NCI-H2196 treated with DMSO at 0.1 percent for 48 hours (cell line): ENCODE data around the gene PTP4A1.
"Not testable (repeated sequence)": the region's sequence is repeated elsewhere in the genome, so short reads cannot be mapped to it uniquely, and the experiment has no call there.

Experiments used
- DNase-seq: peaks from one replicate; lab custom pipeline; 2025; ENCODE audit not compliant: unreplicated experiment; lab: John Stamatoyannopoulos, UW

Gene PTP4A1

DNA sequence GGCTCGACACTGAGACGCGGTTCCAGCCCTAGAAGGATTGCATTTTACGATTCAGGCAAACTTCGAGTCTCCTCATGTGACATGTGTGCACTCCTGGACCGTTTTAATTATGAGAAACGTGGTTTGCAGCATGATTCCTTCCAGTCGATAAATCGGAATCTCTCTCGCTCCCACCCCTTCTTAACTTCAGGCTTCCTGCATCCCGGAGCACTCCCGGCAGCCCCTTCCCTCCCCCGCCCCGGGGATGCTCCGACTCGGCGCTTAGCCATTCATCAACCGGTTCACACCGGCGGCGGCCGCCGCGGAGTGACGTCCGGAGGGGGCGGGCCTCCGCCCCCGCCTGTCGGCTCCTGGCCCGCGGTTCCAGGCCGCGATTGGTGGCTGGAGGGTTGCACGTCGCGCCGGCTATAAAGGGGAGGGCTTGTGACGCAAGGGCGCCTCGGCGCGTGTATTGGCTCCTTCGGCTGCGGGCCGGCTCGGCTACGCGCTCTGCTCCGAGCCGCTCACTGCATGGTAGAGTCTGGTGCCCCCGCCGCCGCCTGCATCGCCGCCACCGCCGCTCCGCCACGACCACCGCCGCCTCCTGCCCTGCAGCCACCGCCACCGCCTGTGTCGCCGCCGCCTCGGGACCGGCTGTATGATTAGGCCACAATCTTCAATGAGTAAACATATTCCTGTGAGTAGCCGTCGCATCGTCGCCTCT lies at the start of gene PTP4A1, which contains the start of gene LOC128125822:
Gene PTP4A1 (plus strand): TSS at position 437 of the 703 bp plus-strand sequence. CDS start 4,401 bp downstream, outside the sequence.
Gene LOC128125822 (plus strand): TSS at position 437 of the 703 bp plus-strand sequence.
- peak; percentile 91 for DNase-seq

DNA sequence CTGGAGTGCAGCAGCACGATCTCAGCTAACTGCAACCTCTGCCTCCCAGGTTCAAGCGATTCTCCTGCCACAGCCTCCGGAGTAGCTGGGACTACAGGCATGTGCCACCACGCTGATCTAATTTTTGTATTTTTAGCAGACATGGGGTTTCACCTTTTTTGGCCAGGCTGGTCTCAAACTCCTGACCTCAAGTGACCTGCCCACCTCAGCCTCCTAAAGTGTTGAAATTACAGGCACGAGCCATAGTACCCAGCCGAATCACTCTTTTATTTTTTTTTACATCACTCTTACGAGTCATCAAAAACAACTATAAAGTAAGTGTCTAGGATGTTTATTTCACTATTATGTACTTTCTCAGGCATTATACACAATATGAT lies 49.4 kb upstream of the PTP4A1 start:
- not testable (repeated sequence) for DNase-seq

DNA sequence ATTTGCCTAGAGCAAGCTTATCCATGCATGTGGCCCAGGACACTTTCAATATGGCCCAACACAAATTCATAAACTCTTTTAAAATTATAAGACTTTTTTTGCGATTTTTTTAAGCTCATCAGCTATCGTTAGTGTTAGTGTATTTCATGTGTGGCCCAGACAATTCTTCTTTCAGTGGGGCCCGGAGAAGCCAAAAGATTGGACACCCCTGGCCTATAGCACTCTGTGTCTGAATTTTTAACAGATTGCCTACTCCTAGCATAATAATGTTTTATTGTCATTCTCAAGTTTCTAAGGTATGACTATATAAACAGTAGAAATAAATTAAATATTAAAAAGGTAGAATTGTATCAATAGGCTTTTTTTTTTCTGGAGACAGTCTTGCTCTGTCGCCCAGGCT lies 48.6 kb upstream of the PTP4A1 start:
- no peak for DNase-seq

DNA sequence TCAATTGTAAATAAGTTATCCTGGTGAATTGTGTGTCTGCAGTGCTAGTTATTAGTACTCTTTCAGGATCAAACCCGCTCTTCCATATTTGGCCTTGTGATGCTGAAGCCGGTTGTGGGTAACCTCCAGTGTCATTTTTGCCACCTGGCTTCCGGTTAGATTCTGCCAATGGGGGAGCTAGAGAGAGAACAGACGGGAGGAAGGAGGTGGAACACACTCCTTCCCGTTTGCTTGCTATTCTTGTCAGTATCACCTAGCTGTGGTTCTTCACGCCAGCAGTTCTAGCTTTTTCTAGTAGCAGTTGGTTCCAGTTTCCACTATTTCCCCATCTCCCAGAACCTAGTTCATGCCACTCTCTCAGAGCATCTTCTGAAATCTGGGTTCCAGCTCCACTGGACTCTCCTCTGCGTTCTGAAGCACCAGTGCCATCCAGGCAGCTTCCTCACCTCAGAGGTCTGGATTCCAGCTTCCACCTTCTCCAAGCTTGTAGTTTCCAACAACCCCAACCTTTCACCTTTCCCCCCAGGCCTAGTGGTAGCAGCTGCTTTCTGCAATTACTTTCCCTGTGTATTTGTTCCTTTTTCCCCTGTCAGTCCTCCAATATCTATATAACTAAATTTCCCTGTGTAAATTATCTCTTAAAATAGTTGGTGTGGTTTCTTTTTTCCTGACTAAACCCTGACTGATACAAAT lies 46.9 kb upstream of the PTP4A1 start:
- DNase-seq: no peak

DNA sequence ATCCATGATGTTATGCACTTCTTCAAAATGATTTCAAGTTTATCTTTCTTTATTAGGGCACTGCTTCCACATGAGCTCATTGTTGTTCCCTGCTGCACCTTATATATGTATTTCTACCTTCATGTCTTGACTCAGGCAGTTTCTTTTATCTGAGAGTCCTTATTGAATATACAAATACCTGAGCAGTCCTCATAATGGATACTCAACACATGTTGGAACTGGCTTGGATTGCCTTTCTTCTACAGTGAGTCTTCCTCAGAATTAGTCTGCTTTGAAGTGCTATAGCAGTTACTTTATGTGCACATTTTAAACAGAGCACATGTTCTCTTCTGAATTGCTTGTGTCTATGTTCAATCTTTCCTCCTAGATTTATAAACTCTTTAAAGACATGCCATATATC lies 45.3 kb upstream of the PTP4A1 start:
- no peak for DNase-seq

DNA sequence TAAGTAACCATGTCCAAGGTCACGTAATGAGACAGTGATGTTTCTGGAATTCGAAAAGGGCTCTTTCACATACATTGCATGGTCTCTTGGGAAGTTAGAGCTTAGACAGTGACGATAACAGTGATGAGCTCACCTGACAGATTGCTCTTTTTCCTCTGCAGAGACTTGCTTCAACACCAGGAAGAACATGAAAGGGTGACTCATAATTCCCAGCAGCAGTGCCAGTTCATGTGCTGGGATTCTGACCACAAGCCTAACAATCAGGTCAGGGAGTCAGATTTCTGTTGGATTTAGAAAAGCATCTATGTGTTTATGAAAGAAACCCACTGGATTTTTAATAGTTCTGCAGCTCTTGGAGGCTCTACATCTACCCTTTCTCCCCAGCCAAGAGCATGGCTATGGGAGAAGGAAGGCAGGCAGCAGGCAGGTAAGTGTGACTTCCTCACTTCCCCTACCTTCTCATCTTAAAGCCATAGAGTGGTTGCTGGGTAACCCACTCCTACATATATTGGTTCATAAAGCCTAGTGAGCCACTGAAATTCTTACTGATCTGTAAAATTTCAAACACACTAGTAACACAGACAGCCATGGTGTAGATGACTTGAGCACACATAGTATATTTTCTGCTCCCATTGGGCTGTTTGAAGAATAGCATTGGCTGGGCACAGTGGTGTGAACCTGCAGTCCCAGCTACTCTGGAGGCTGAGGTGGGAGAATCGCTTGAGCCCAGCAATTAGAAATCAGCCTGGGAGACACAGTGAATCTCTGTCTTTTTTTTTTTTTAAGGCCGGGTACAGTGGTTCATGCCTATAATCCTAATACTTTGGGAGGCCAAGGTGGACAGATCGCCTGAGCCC lies 44.4 kb upstream of the PTP4A1 start:
- peak; percentile 23 for DNase-seq

DNA sequence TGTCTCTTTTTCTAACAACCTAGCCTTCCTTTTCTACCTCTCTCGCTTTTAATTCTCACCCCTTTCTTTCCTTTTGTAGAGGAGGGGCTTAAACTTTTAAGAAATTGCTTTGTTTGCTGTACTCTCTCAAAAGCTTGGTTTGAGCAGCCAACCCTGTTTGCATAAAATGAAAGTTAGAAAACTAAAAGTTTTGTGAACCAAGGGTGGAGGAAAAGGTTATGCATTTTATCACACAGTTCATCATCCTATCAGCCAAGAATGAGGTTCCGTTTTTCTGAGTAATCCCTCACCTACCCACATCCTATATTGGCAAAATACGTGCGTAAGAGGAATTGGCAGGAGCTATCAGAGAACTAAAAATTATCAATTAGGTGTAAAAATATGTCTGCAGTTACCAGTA lies 42.8 kb upstream of the PTP4A1 start:
- no peak for DNase-seq

DNA sequence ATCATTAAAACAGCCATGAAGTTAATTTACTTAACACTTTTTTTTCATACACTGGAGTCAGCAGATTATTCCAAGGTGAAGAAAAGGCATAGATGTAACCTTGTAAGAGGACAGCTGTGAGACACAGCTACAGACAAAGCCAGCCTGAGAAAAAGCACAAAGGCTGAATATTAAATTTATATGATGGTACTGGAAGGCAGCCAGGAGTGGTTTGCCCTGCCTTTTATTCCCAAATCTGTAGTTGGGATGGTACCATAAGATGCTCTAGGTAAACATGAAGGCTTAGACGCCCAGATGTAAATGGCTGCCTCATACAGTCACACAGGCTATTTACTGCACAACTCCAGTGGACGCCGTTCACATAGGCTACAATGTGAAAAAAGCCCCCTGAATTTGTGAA lies 42.1 kb upstream of the PTP4A1 start:
- DNase-seq: no peak

DNA sequence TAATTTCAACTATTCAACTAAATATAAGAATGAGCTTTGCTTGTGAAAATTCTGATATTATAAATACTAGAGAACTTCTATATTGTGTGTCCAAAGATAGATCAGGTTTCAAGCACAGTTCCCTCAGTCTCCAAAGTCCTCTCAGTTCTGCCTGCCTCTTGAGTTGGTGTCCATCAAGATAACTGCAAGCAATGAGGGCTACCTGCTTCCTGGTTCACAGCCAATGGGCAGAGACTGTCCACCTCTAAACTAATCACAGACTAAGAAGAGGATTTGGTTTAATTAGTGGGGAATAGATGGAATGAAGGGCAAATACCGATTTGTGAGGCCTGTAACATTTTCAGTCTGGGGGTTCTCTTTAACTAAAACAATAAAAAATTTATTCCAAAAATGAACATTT lies 41.3 kb upstream of the PTP4A1 start:
- no peak for DNase-seq

DNA sequence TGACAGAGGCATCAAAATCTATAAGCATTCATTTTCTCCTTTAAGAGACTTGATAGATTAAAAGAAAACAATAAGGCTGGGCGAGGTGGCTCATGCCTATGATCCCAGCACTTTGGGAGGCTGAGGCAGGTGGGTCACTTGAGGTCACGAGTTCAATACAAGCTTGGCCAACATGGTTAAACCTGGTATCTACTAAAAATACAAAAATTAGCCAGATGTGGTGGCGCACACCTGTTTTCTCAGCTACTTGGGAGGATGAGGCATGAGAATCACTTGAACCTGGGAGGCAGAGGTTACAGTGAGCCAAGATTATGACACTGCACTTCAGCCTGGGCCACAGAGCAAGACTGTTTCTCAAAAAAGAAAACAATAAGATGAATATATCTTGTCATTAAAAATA lies 39.3 kb upstream of the PTP4A1 start:
- no peak for DNase-seq

DNA sequence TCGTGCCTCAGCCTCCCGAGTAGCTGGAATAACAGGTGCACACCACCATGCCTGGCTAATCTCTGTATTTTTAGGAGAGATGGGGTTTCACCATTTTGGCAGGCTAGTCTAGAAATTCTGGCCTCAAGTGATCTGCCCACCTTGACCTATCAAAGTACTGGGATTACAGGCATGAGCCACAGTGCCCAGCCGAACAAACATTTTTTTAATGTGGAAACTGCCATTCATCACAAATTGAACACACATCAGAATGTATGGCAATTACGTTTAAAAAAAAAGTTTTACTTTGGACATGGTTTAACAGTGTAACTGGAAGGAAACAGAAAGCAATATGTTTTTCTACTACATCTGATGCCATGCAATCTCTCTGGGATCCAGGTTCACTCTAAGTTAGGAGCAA lies 38.3 kb upstream of the PTP4A1 start:
- no peak for DNase-seq

DNA sequence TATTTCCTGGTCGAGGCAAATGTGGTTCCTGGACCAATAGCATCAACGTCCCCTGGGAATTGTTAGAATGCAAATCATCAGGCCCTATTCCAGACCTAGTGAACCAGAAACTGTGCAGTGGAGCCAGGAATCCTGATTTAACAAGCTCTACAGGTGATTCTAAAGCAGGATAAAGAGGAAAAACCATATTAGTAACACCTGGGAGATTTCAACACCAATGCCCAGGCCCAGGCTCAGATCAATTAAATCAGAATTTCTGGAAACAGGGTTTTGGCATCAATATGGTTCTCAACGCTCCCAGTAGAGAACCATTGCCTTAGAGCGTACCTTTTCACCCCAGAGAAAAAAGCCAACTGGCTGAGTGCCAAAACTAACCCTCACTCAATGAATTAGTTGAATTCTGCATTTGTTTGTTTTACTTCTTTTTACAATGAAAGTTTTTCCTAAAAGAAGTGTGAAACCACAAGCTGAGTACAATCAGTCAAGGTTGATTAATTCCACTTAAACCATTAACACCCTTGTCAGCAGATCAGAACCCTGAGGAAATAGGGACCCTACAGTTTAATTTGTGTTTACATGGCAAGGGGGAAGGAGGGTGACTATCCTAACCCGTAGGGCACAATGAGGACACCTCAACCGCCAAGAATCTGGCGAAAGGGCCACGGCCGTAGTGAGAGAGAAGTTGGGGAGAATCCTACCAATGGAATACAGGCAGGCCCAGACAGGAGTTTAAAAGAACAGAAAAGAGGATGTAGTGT lies 34.9 kb upstream of the PTP4A1 start:
- no peak for DNase-seq

DNA sequence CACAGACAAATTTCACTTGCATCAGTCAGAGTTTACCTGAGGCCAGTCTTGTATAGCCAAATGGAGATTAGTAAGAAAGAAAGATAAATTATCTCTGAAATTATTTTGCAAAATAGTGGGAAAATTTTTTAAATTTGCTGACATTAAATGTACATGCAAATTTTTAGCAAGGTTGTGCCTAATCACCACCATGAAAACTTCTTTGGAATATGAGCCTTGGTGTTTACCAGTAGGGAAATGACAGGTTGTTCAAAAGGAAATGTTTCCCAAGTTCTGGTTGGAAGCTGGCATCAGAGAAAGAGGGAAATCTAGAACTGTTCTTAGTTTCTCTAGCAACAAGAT lies 34.4 kb upstream of the PTP4A1 start:
- DNase-seq: no peak

DNA sequence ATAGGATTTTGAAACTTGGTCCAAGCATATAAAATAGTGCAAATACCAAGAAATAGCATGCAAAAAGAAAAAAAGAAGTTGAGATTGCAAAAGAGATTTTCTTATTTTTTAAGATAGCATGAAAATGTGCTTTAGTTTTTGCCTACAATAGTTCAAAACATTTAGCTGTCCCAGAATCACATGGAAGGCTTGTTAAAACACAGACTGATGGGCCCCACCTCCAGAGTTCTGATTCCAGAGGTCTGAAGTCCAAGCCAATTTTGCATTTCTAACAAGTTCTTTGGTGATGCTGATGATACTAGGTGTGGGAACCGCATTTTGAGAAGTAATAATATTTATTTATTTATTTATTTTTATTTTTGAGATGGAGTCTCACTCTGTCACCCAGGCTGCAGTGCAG lies 33.7 kb upstream of the PTP4A1 start:
- no peak for DNase-seq

DNA sequence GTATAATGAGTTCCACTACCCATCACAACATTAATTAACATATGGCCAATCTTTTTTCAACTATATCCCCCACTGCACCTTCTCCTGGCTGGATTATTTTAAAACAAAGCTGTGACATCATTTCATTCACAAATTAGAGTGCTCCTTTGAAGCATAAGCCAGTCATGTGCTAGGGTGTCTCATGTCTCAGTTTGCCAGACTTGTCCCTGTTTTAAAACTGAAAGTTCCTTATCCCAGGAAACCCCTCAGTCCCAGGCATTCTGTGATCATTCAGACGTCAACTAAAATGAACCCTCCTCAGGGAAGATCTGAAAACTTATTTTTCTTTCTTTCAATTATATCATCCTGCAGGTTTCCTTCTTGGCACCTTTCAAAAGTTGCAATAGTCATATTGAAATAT lies 29.3 kb upstream of the PTP4A1 start:
- no peak for DNase-seq

DNA sequence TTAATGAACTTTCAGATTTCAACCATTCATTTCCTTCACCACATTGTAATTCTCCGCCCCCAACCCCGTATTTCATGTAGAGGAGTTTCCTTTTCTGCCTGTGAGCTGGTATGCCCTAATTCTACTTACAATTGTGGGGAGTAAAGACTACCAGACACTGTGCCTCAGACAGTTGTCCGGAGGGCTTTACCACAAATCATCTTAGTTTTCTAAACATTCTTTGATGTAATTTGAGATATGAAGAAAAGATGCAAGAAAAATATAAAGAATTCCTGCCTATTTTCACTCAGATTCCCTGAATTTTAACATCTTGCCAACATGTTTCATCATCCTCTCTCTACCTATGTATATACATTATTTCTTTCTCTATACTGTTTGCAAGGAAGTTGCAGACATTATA lies 28.3 kb upstream of the PTP4A1 start:
- DNase-seq: no peak

DNA sequence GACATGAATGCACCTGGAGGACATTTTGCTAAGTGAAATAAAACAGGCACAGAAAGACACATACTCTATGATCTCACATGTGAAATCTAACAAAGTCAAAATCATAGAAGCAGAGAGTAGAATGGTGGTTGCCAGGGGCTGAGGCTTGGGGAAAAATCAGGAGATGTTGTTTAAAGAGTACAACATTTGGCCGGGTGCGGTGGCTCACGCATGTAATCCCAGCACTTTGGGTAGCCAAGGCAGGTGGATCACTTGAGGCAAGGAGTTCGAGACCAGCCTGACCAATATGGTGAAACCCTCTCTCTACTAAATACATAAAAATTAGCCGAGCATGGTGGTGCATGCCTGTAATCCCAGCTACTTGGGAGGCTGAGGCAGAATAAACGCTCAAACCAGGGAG lies 26.0 kb upstream of the PTP4A1 start:
- no peak for DNase-seq

DNA sequence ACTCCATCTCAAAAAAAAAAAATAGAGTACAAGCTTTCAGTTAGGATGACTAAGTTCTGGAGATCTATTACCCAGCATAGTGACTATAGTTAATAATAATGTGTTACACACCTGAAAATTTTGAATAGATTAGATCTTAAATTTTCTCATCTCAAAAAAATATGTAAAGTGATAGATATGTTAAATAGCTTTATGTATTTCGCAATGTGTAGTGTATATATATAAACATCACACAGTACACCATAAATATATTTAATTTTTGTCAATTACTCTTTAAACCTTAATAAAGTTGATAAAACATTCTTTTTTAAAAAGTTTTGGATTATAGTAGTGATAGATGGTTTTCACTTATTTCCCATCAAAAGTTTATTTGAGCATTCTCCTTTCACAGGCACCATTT lies 25.6 kb upstream of the PTP4A1 start:
- no peak for DNase-seq

DNA sequence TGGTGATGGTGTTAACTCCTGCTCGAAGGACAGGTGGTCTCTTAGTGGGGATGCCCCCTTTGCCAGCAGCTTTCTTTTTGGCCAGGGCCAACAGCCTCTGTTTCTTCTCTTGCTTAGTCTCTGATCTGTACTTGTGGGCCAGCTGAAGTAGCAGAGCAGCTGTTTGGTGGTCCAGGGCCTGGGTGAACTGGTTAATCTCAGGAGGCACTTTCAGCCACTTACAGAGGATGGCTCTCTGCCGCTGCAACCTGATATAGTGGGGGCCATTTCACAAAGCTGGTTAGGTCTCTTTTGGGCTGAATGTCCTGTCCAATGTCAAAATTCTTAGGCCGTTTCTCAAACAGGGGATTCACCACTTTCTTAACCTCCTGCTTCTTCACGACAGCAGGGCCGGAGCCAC lies 23.2 kb upstream of the PTP4A1 start:
- DNase-seq: no peak

DNA sequence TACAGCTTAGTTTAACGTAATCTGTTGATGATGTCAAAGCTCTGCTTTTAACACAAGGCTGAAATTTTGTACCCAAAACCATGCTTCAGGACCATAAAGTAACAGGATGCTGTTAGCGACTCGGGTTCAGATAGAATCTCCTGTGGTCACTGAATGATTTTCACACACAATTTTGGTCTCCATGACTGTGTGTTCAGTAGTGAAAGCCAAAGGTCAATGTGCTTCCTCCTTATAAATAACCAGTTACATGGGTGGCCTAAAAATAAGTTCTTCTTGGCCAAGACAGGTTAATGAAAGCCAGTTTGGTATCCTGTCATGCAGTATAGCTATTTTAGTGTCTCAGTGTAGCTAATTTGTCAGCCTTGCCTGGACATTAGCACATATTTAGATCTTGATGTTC lies 19.1 kb upstream of the PTP4A1 start:
- no peak for DNase-seq

DNA sequence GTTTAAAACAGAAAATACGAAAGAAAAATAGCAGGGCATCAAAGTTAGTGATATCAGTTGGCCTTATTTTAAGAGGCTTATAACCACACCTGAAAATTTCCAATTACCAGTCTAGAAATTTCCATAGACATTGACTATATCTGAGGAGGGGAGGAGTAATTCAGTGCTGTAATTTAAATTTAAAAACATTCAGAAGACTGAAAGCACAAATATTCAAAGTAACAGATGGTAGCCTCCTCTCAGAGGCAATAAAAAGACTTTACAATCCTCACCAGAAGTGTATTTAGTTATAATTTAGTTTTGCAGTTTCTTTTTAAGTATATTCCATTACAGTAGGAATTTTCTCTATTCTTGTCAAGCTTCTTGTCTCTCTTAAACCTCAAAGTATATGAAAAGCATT lies 18.4 kb upstream of the PTP4A1 start:
- no peak for DNase-seq
